Activated CD4-positive, alpha-beta T cell treated with anti-CD3 and anti-CD28 coated beads, Interleukin-2, amount 50 U/mL, for 24 hours (primary cell): ENCODE results near the gene KYNU.
"Not testable (repeated sequence)": the region's sequence is repeated elsewhere in the genome, so short reads cannot be mapped to it uniquely, and the experiment has no call there.

Experiments used
- DNase-seq, 2 donors: peaks; one replicate each; pipeline ENCODE4 v3.0.0-alpha.2; 2020; ENCODE audit warnings: low read depth in 1 of 2, low spot score in 1 of 2

The KYNU gene

GRCh38 chr2:143084462-143084861 is 207.0 kb downstream of the KYNU start:
- DNase-seq, result no peak

GRCh38 chr2:143085125-143085784 is 207.8 kb downstream of the KYNU start:
- DNase-seq, result no peak

- no peak for DNase-seq
These were observed 209.6 kb downstream of the KYNU start for GRCh38 chr2:143087033-143087432.

GRCh38 chr2:143088388-143088787 is 210.9 kb downstream of the KYNU start:
- no peak for DNase-seq

- not testable (repeated sequence) for DNase-seq
These were observed 212.1 kb downstream of the KYNU start for GRCh38 chr2:143089520-143089919.
